ENCODE data around the gene ZFP69. TPM values are rescaled to one million over a fixed set of nuclear protein-coding genes. Genes with fewer than 3 reads are reported as not detected.
A peak's percentile ranks its signal among the peaks of the same experiment; 100 is the strongest.

Gene ZFP69
- total and polyA plus RNA-seq, 8 donors: 2.9 to 11.2 (median 8.4) TPM

DNA sequence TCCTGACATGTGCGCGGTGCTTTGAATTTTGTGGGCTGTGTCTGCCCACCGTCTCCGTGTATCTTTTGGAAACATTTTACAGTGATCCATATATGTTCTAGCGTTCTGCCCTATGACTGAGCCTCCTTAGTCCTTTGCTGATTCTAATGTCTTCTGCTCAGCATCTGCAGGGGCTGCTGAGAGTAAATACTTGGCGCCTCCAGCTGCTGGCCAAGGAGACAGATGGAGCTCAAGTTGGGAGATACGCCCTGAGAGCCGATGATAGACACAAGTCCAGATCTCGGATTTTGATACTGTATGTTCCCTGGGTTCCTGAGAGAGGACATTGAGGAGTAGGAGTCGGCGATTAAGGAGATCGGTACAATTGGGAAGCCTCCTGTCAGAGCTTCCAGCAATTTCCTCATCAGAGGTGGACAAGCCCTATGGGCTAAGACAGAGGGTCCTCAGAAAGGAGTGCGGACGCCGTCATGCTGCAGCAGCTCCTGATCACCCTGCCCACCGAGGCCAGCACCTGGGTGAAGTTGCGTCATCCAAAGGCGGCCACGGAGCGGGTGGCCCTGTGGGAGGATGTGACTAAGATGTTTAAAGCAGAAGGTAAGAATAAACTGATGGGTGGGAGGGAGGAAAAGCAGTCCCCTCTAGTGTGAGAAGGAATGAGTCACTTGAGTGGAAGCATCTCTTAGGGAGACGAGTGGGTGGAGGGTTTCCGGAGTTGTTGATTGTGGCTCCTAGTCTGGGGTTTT is 26.4 kb upstream of the ZFP69 start:
- Histone ChIP-seq H3K27me3 (no peaks in the 10 kb centered on the region), H3K4me1 (peaks cover 0 to 10% of the 10 kb centered on the region in 2 donors), H3K36me3 (peaks cover 0 to 20% of the 10 kb centered on the region in 2 donors), H3K9me3 (peaks cover 0 to 46% of the 10 kb centered on the region in 2 donors), H3K4me3 (peak overlapping the region; percentile 63 to 69), H3K27ac (peak overlapping the region; percentile 73 to 81)
- intact Hi-C loops (cut with DNase I): no loop called here
- DNase-seq (peak in 2 of 4 donors; percentile 7 to 36), ATAC-seq (peak; percentile 39)
- TF ChIP-seq CTCF (IDR thresholded peaks at IDR 0.05): no peak

DNA sequence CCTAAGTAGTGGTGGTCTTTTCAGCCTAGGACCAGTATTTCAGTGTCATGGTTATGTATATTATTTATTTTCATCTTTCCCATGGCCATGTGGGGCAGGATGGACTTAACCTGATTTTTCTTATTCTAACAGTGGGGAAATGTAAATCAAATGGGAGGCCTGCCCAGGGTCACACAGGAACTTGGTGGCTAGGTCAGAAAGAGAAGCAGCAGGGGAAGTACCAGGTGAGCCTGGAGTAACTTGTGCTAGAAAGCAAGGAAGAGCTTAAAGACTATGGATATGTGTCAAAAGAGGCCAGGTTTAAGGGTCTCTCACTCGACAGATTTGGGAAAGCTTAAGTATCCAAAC is 25.9 kb upstream of the ZFP69 start:
- Histone ChIP-seq H3K9me3 (peaks cover 0 to 46% of the 10 kb centered on the region in 2 donors), H3K4me1 (peaks cover 0 to 10% of the 10 kb centered on the region in 2 donors), H3K27ac (peak overlapping the region in 1 of 2 donors; percentile 73), H3K27me3 (no peaks in the 10 kb centered on the region), H3K36me3 (peaks cover 0 to 26% of the 10 kb centered on the region in 2 donors), H3K4me3 (peak overlapping the region in 1 of 2 donors; percentile 63)
- DNase-seq (no peak), ATAC-seq (no peak)
- TF ChIP-seq CTCF (IDR thresholded peaks at IDR 0.05): no peak
- intact Hi-C loops (cut with DNase I): no loop called here

DNA sequence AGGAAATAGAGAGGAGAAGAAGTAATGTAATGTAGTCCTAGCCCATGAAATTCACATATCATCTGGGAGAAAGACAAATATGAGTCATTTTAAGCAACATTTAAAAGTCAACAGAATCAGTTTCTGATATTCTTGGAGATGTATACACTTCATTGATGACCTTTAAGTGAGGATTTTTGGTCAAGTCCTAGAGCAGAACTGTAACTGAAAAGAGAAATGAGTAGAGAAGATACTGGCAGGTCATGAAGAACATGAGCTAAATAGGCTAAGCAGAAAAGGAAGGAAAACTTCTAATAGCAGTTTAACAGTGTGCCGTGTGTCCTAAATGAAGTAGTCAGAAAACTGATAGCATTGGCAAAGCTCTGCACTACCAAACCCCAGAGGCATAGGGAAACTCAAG is 22.2 kb upstream of the ZFP69 start:
- Histone ChIP-seq H3K36me3 (peaks cover 0 to 58% of the 10 kb centered on the region in 2 donors), H3K27ac (no peak overlapping the region)
- no peak for TF ChIP-seq CTCF (IDR thresholded peaks at IDR 0.05)

GRCh38 chr1:40462956-40463590 is 14.0 kb upstream of the ZFP69 start:
- Histone ChIP-seq H3K9me3 (peaks cover 34 to 100% of the 10 kb centered on the region in 2 donors), H3K4me1 (no peaks in the 10 kb centered on the region), H3K27me3 (no peaks in the 10 kb centered on the region), H3K36me3 (peaks cover 0 to 48% of the 10 kb centered on the region in 2 donors), H3K4me3 (no peak overlapping the region), H3K27ac (no peak overlapping the region)
- no peak for ATAC-seq
- TF ChIP-seq CTCF (IDR thresholded peaks at IDR 0.05): no peak
- no peak for DNase-seq
- intact Hi-C loops (cut with DNase I): no loop called here

More for the DNA sequence above, 22.2 kb upstream of the ZFP69 start:
- Histone ChIP-seq H3K4me1 (peaks cover 0 to 10% of the 10 kb centered on the region in 2 donors), H3K27me3 (no peaks in the 10 kb centered on the region), H3K4me3 (no peak overlapping the region), H3K9me3 (peaks cover 0 to 83% of the 10 kb centered on the region in 2 donors)
- intact Hi-C loops (cut with DNase I): no loop called here
- ATAC-seq: no peak
- DNase-seq: no peak

- intact Hi-C loops (cut with DNase I): no loop called here
- no peak for DNase-seq
- ATAC-seq: no peak
- no peaks in the 10 kb centered on the region for H3K4me1 ChIP-seq
- H3K36me3 ChIP-seq: peaks cover 0 to 3% of the 10 kb centered on the region in 2 donors
- H3K4me3 ChIP-seq: no peak overlapping the region
- H3K27me3 ChIP-seq: no peaks in the 10 kb centered on the region
- H3K27ac ChIP-seq: no peak overlapping the region
- peaks cover 18 to 91% of the 10 kb centered on the region in 2 donors for H3K9me3 ChIP-seq
- TF ChIP-seq CTCF (IDR thresholded peaks at IDR 0.05): no peak
Measured at GRCh38 chr1:40469327-40469726, 7.8 kb upstream of the ZFP69 start.

Measured in left lung (tissue), 10 donors.